AG04449 (cell line): ENCODE measurements around the gene HDC.

ENCODE experiments used
- CTCF ChIA-PET: fragments of 350-600 bp; formaldehyde crosslinking; extraction: SDS; loops from one replicate; lab custom pipeline; 2021; ENCODE audit warnings: antibody characterized with exemption; lab: Yijun Ruan, JAX
- POLR2A ChIA-PET: fragments of 400-600, 350-600 bp; formaldehyde crosslinking; extraction: SDS; loops from one replicate; lab custom pipeline; 2020; ENCODE audit warnings: antibody characterized with exemption, inconsistent platforms; lab: Yijun Ruan, JAX
- DNase-seq: peaks from one replicate; pipeline ENCODE4 v3.0.0-alpha.2; 2010; ENCODE audit warnings: low read depth, low spot score
- H3K4me3 ChIP-seq: 2 replicates; pipeline ENCODE4 v1.5.1; 2011; ENCODE audit warnings: low read depth, mild to moderate bottlenecking, control low read depth, low read length
- CTCF ChIP-seq: IDR thresholded peaks from one replicate; pipeline ENCODE4 v1.5.1; 2011; ENCODE audit warnings: mild to moderate bottlenecking, moderate library complexity, low read length, control low read depth, inconsistent platforms; ENCODE audit not compliant: insufficient read depth; ENCODE audit errors: missing control alignments

The HDC gene

DNA sequence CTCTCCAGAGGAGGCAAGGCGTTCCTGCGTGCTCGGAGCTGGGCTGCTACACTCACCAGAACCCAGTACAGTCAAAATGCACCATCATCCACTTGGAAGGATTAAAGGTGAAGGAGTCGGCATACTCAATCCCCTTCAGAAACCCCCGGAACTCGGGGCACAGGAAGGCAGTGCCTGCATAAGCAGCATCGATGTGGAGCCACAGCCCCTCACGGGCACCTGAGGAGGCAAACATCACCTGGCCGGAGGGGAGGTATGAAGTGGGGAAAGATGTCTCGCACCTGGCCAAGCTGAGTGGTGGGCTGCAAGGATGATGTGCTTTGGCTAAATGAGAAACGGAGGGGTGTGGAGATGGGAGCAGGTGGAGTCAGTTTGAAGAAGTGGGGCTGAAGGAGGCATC is 13.0 kb downstream of the HDC start:
- ChIA-PET POLR2A (no interaction called here), CTCF (no interaction called here)
- DNase-seq: no peak
- TF ChIP-seq CTCF: no peak
- H3K4me3 ChIP-seq: no peak overlapping the region

DNA sequence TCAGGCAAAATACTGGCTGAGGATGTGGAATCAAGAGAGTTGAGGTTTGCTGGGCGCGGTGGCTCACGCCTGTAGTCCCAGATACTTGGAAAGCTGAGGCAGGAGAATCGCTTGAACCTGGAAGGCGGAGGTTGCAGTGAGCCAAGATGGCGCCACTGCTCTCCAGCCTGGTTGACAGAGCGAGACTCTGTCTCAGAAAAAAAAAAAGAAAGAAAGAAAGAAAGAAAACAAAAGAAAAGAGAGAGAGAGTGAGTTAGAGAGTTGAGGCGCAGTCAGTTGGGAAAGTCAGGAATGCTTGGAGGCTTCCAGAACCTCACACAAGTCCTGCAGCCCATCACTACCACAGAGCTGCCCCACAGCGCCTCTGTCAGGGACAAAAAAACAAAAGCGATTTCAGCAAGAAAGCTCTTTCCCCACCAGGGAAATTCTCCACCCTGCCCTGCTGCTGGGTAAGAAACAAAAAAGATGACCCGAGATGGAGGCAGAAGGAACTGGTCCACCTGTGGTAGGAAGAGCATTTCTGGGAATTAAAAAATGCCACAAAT is 13.8 kb downstream of the HDC start:
- H3K4me3 ChIP-seq: no peak overlapping the region
- TF ChIP-seq CTCF: no peak
- POLR2A ChIA-PET: no interaction called here
- CTCF ChIA-PET: no interaction called here
- DNase-seq: no peak

DNA sequence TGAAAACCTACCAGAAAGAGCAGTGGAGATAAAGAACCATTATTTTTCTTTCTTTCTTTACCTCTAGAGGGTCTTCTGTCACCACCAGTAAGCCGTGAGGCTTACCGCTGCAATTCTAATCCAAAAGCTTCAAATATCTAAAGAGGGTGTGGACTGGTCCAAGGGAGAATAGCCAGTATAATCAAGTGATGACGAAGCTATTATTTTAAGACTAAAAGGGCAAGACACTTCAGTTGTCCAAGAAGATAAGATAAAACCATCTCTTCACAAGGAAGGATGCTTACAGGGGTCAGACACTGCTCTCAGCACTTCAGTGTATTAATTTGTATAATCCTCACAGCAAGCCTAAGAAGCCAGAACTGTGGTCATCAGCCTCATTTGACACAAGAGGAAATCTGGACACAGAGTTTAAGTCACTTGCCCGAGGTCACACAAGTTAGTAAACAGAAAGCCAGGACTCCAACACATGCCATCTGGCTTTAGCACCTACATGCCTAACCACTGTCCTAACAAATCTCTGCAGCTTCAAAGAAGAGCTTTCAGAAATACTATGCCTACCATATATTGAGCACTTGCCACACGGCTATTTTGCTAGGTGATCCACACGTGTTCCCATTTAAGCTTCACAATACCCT is 14.6 kb downstream of the HDC start:
- no peak for DNase-seq
- ChIA-PET POLR2A (no interaction called here), CTCF (interaction anchor here (1.0 to 1.3 kb wide), 2 partner anchors 8 to 10 kb away, joined by 3 to 4 read pairs; no protein-coding TSS in a partner anchor)
- TF ChIP-seq CTCF: no peak
- no peak overlapping the region for H3K4me3 ChIP-seq

- ChIA-PET POLR2A (interaction anchor here (0.6 kb wide), 1 partner anchor 19 kb away, joined by 3 read pairs; no protein-coding TSS in a partner anchor), CTCF (interaction anchor here (0.7 to 1.3 kb wide), 2 partner anchors 9 to 29 kb away, joined by 4 to 6 read pairs; no protein-coding TSS in a partner anchor)
- TF ChIP-seq CTCF: no peak
- DNase-seq: no peak
- H3K4me3 ChIP-seq: no peak overlapping the region
Observed at GRCh38 chr15:50249704-50250103, 15.8 kb downstream of the HDC start.

GRCh38 chr15:50248994-50249582 is 16.4 kb downstream of the HDC start:
- H3K4me3 ChIP-seq: no peak overlapping the region
- no peak for DNase-seq
- TF ChIP-seq CTCF: no peak
- ChIA-PET CTCF (no interaction called here), POLR2A (no interaction called here)
